ENCODE results near the gene PLXNA3.

DNA sequence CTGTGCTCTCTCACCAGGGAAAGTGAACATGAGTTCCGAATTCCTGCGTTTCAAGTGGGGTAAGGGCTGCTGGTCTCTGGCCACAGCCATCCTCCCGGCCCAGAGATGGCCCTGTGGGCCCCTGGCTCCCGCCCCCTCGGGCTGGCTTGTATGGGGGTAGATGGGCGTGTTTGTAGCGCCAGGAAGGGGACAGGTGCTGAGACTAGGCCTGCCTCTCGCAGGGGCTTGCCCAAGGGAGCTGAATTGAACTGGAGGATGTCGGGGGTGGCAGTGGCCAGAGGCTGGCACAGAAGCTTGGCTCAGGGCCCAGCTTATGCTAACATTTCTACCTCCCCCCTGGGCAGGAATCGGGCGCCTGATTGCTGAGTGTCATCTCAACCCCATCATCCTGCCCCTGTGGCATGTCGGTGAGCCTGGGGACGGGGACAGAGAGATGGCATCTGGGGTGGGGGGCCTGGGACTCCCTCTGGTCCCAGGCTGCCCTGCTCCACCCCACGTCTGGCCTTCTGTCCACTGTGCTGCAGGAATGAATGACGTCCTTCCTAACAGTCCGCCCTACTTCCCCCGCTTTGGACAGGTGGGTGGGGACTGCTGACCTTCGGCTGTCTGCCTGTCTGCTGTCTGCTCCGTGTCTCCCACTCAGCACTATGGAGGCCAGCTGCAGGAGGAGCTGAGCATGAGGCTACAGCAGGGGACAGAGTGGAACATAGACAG, 38.2 kb upstream of the PLXNA3 start:
- TF ChIP-seq SMC3 (IDR thresholded peaks at IDR 0.05; ENCODE audit: low read depth, low read length) (no peak), RAD21 (IDR thresholded peaks at IDR 0.05; ENCODE audit: low read length) (no peak), CHD2 (IDR thresholded peaks at IDR 0.05; ENCODE audit: low read length, partially characterized antibody) (no peak)
- TF ChIP-seq, protein P1, sequence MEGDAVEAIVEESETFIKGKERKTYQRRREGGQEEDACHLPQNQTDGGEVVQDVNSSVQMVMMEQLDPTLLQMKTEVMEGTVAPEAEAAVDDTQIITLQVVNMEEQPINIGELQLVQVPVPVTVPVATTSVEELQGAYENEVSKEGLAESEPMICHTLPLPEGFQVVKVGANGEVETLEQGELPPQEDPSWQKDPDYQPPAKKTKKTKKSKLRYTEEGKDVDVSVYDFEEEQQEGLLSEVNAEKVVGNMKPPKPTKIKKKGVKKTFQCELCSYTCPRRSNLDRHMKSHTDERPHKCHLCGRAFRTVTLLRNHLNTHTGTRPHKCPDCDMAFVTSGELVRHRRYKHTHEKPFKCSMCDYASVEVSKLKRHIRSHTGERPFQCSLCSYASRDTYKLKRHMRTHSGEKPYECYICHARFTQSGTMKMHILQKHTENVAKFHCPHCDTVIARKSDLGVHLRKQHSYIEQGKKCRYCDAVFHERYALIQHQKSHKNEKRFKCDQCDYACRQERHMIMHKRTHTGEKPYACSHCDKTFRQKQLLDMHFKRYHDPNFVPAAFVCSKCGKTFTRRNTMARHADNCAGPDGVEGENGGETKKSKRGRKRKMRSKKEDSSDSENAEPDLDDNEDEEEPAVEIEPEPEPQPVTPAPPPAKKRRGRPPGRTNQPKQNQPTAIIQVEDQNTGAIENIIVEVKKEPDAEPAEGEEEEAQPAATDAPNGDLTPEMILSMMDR (IDR thresholded peaks at IDR 0.05), result no peak

All from SK-N-SH (cell line).